GM10248 (cell line): ENCODE data around the gene ZBTB43.

Experiments used
- CTCF ChIA-PET: fragments of 300-600 bp; sonication (Branson Sonifier 250); formaldehyde crosslinking; extraction: SDS; loops from one replicate; lab custom pipeline; 2021; ENCODE audit warnings: antibody characterized with exemption; lab: Yijun Ruan, JAX
- POLR2A ChIA-PET: fragments of 350-650 bp; sonication (Branson Sonifier 250); formaldehyde crosslinking; extraction: SDS; loops from one replicate; lab custom pipeline; 2020; ENCODE audit warnings: antibody characterized with exemption; lab: Yijun Ruan, JAX
- DNase-seq: peaks from one replicate; pipeline ENCODE4 v3.0.0; 2012; ENCODE audit errors: extremely low spot score
- CTCF ChIP-seq: IDR thresholded peaks from 2 replicates; pipeline ENCODE4 v1.5.1; 2012; ENCODE audit warnings: mild to moderate bottlenecking, low read depth; ENCODE audit errors: extremely low read depth, missing control alignments, control extremely low read depth

ZBTB43 gene

GRCh38 chr9:126849591-126850225 is 44.9 kb downstream of the ZBTB43 start:
- ChIA-PET CTCF (interaction anchor here (1.3 to 1.8 kb wide), 3 partner anchors 9 to 16 kb away, joined by 3 to 8 read pairs (median 6); no protein-coding TSS in a partner anchor), POLR2A (no interaction called here)
- no peak for DNase-seq
- TF ChIP-seq CTCF = no peak

- ChIA-PET CTCF (interaction anchor here (1.2 to 1.6 kb wide), 5 partner anchors 8 to 21 kb away, joined by 3 to 5 read pairs (median 4); no protein-coding TSS in a partner anchor), POLR2A (interaction anchor here (0.5 kb wide), 1 partner anchor 317 kb away, joined by 3 read pairs; no protein-coding TSS in a partner anchor)
- no peak for DNase-seq
- TF ChIP-seq CTCF = no peak
Observed at GRCh38 chr9:126851286-126851880, 46.5 kb downstream of the ZBTB43 start.

GRCh38 chr9:126852086-126852688 is 47.3 kb downstream of the ZBTB43 start:
- TF ChIP-seq CTCF = no peak
- POLR2A ChIA-PET = interaction anchor here (0.5 kb wide), 1 partner anchor 317 kb away, joined by 3 read pairs; no protein-coding TSS in a partner anchor
- CTCF ChIA-PET = interaction anchor here (1.2 to 1.6 kb wide), 4 partner anchors 7 to 22 kb away, joined by 3 to 5 read pairs (median 4); no protein-coding TSS in a partner anchor
- DNase-seq = no peak

- no peak for DNase-seq
- ChIA-PET POLR2A (no interaction called here), CTCF (no interaction called here)
- TF ChIP-seq CTCF = no peak
Observed at GRCh38 chr9:126853667-126854066, 48.8 kb downstream of the ZBTB43 start.

GRCh38 chr9:126854734-126855133 is 49.9 kb downstream of the ZBTB43 start:
- no peak for DNase-seq
- no peak for TF ChIP-seq CTCF
- POLR2A ChIA-PET = no interaction called here
- CTCF ChIA-PET = no interaction called here

- ChIA-PET POLR2A (no interaction called here), CTCF (interaction anchor here (1.2 to 5.1 kb wide), 4 partner anchors 9 to 16 kb away, joined by 4 to 21 read pairs (median 6); no protein-coding TSS in a partner anchor)
- no peak for DNase-seq
- no peak for TF ChIP-seq CTCF
Observed at GRCh38 chr9:126856326-126856877, 51.6 kb downstream of the ZBTB43 start.
